HCT116 (cell line): ENCODE measurements around the gene CLEC17A. TPM values are rescaled to one million over a fixed set of nuclear protein-coding genes. Genes with fewer than 3 reads are reported as not detected.

Experiments used
- ATAC-seq: fragments of 200-7000 bp; cut with Tn5 transposase; 2 replicates; pipeline ENCODE4 v1.9.1; 2020; ENCODE audit warnings: mild to moderate bottlenecking, moderate library complexity
- BruUV-seq: library from RNA; stranded (reverse); fragments of 400-500 nt; replicated peaks from 2 replicates; lab custom pipeline; 2021; lab: Mats Ljungman, UMichigan
- CTCF ChIA-PET: fragments of 300-600 bp; sonication (Branson Sonifier 250); formaldehyde crosslinking; loops from one replicate; lab custom pipeline; 2021; ENCODE audit warnings: antibody characterized with exemption; lab: Charles Lee
- POLR2A ChIA-PET: fragments of 300-600, 350-600 bp; sonication (Branson Sonifier 250); formaldehyde crosslinking; loops from one replicate; lab custom pipeline; 2021; ENCODE audit warnings: antibody characterized with exemption; lab: Charles Lee
- RAD21 ChIA-PET, 2 experiments: fragments of 300-600 bp; sonication (Branson Sonifier 250); formaldehyde crosslinking; loops; one replicate each; lab custom pipeline; 2023; ENCODE audit warnings: low total read pairs in 2 of 2; ENCODE audit not compliant: uncharacterized antibody in 2 of 2, unreplicated experiment in 2 of 2, low non-redundant PET in 1 of 2; lab: Charles Lee
- DNase-seq: peaks from one replicate; pipeline ENCODE4 v3.0.0-alpha.2; 2010; ENCODE audit warnings: low read depth, low spot score
- H2AFZ ChIP-seq: fragments of 200-600 bp; shearing (Covaris generic), sonication (generic); 2 replicates; pipeline ENCODE4 v1.6.1; 2017; ENCODE audit warnings: low read depth, mixed run types, mixed read lengths, antibody characterized with exemption, low read length; ENCODE audit not compliant: poor library complexity, severe bottlenecking
- H3K27ac ChIP-seq: 2 replicates; pipeline ENCODE4 v1.5.1; 2012; ENCODE audit warnings: low read depth, low read length
- H3K27me3 ChIP-seq: fragments of 200-600 bp; sonication (generic); 2 replicates; pipeline ENCODE4 v1.6.1; 2016; ENCODE audit warnings: mixed run types, low read length, mixed read lengths; ENCODE audit not compliant: insufficient read depth
- H3K36me3 ChIP-seq, 2 experiments: fragments of 200-500 bp in 1 of 2; fragments of 200-600 bp in 1 of 2; sonication (Bioruptor generic) in 1 of 2; sonication (generic) in 1 of 2; 2 replicates each; pipeline versions ENCODE4 v1.5.1 to v1.6.1; 2014 to 2016; ENCODE audit warnings: low read length in 2 of 2, inconsistent platforms in 1 of 2, mixed read lengths in 1 of 2, mixed run types in 1 of 2; ENCODE audit not compliant: insufficient read depth in 2 of 2, control insufficient read depth in 1 of 2
- H3K4me1 ChIP-seq, 2 experiments: fragments of 200-600 bp in 1 of 2; sonication (generic) in 1 of 2; 2 replicates each; pipeline versions ENCODE4 v1.5.1 to v1.6.1; 2012 to 2017; ENCODE audit warnings: low read length in 2 of 2, inconsistent platforms in 1 of 2, mild to moderate bottlenecking in 1 of 2, mixed read lengths in 1 of 2, mixed run types in 1 of 2, moderate library complexity in 1 of 2; ENCODE audit not compliant: insufficient read depth in 2 of 2, control insufficient read depth in 1 of 2
- H3K4me2 ChIP-seq: fragments of 200-600 bp; sonication (generic); 2 replicates; pipeline ENCODE4 v1.6.1; 2017; ENCODE audit warnings: mixed run types, low read length, mixed read lengths
- H3K4me3 ChIP-seq, 2 experiments: fragments of 200-600 bp in 1 of 2; sonication (generic) in 1 of 2; replicated peaks in 1 of 2; 2 replicates each; pipeline ENCODE4 v1.5.1; 2011 to 2016; ENCODE audit warnings: low read length in 2 of 2, control low read depth in 1 of 2, low read depth in 1 of 2, mild to moderate bottlenecking in 1 of 2, mixed read lengths in 1 of 2, mixed run types in 1 of 2
- H3K79me2 ChIP-seq: fragments of 200-600 bp; sonication (generic); 2 replicates; pipeline ENCODE4 v1.6.1; 2017; ENCODE audit warnings: mild to moderate bottlenecking, mixed run types, low read length, moderate library complexity, mixed read lengths; ENCODE audit not compliant: insufficient read depth
- H3K9ac ChIP-seq: fragments of 200-600 bp; sonication (generic); 2 replicates; pipeline ENCODE4 v1.6.1; 2016; ENCODE audit warnings: low read length, mixed read lengths
- H3K9me2 ChIP-seq: fragments of 200-600 bp; sonication (generic), shearing (Covaris generic); 2 replicates; pipeline ENCODE4 v1.6.1; 2017; ENCODE audit warnings: mixed run types, mild to moderate bottlenecking, moderate library complexity; ENCODE audit not compliant: insufficient read depth
- H3K9me3 ChIP-seq, 2 experiments: fragments of 200-500 bp in 1 of 2; fragments of 200-600 bp in 1 of 2; sonication (Bioruptor generic) in 1 of 2; sonication (generic) in 1 of 2; 2 replicates each; pipeline ENCODE4 v1.6.1; 2014 to 2017; ENCODE audit warnings: low read length in 2 of 2, mixed read lengths in 2 of 2, inconsistent platforms in 1 of 2, low read depth in 1 of 2, mild to moderate bottlenecking in 1 of 2, mixed run types in 1 of 2, moderate library complexity in 1 of 2; ENCODE audit not compliant: control insufficient read depth in 1 of 2, insufficient read depth in 1 of 2
- H4K20me1 ChIP-seq: fragments of 200-600 bp; sonication (generic), shearing (Covaris generic); 2 replicates; pipeline ENCODE4 v1.6.1; 2017; ENCODE audit warnings: mixed run types, mild to moderate bottlenecking, moderate library complexity; ENCODE audit not compliant: insufficient read depth
- ATF3 ChIP-seq: IDR thresholded peaks from 2 replicates; pipeline ENCODE4 v1.6.1; 2012
- CBX3 ChIP-seq: IDR thresholded peaks from 2 replicates; pipeline ENCODE4 v1.6.1; 2012; ENCODE audit warnings: low read depth
- CTCF ChIP-seq, 3 experiments: fragments of 200-600 bp in 1 of 3; sonication (generic) in 1 of 3; IDR thresholded peaks in 2 of 3; conservative IDR thresholded peaks in 1 of 3; 2 replicates each; pipeline ENCODE4 v1.5.1; 2012 to 2017; ENCODE audit warnings: low read depth in 2 of 3, low read length in 2 of 3, antibody characterized with exemption in 1 of 3, borderline replicate concordance in 1 of 3, control low read depth in 1 of 3, mild to moderate bottlenecking in 1 of 3, mixed read lengths in 1 of 3, mixed run types in 1 of 3, moderate library complexity in 1 of 3; ENCODE audit not compliant: insufficient read depth in 1 of 3
- ELF1 ChIP-seq: IDR thresholded peaks from 2 replicates; pipeline ENCODE4 v1.6.1; 2012; ENCODE audit warnings: low read depth, borderline replicate concordance
- EZH2 ChIP-seq: fragments of 200-600 bp; sonication (generic); IDR thresholded peaks from 2 replicates; pipeline ENCODE4 v1.6.1; 2017; ENCODE audit warnings: antibody characterized with exemption, mixed run types
- RAD21 ChIP-seq: IDR thresholded peaks from 2 replicates; pipeline ENCODE4 v1.6.1; 2012; ENCODE audit warnings: low read depth, mild to moderate bottlenecking
- ZBTB33 ChIP-seq: IDR thresholded peaks from 2 replicates; pipeline ENCODE4 v1.6.1; 2011; ENCODE audit warnings: mild to moderate bottlenecking, low read length, moderate library complexity; ENCODE audit not compliant: insufficient replicate concordance; ENCODE audit errors: extremely low read depth
- ZFX ChIP-seq: fragments of 450-650 bp; IDR thresholded peaks from 2 replicates; pipeline ENCODE4 v1.6.1; 2017
- intact Hi-C: fragments of 100-400 bp; cut with micrococcal nuclease; formaldehyde crosslinking; loops from 2 replicates; pipeline ENCODE4 v1.10.0; 2022
- total RNA-seq: library from RNA; stranded (reverse); gene quantifications from one replicate; pipeline ENCODE4 v1.2.1, GENCODE V29; 2021; ENCODE audit not compliant: unreplicated experiment

Gene CLEC17A
- total RNA-seq, 1 experiment from 2014 or later = not detected

- TF ChIP-seq ATF3 (no peak), ELF1 (no peak), EZH2 (no peak), CBX3 (no peak), CTCF (IDR thresholded peaks at IDR 0.05 in 2 of 3, conservative IDR thresholded peaks at IDR 0.05 in 1 of 3; ENCODE audit: borderline replicate concordance in 1 of 3, insufficient read depth in 1 of 3, low read depth in 2 of 3, low read length in 2 of 3) (no peak), ZFX (no peak), ZBTB33 (no peak), RAD21 (no peak)
- Histone ChIP-seq H3K4me3 (no peak overlapping the region), H3K4me1 (peaks cover 22 to 36% of the 10 kb centered on the region in 2 experiments), H4K20me1 (no peaks in the 10 kb centered on the region), H3K36me3 (peaks cover 0 to 4% of the 10 kb centered on the region in 2 experiments; a peak in 2 of 4 replicates), H3K9ac (no peak overlapping the region), H3K79me2 (peaks cover 76% of the 10 kb centered on the region), H3K27ac (peak overlapping the region; percentile 14; the same call in 1 of the 2 replicates), H3K9me2 (no peaks in the 10 kb centered on the region), H3K27me3 (no peaks in the 10 kb centered on the region), H3K4me2 (no peak overlapping the region), H3K9me3 (no peaks in the 10 kb centered on the region), H2AFZ (no peak overlapping the region)
- intact Hi-C loops = loop anchor here (5.0 kb wide), 1 partner anchor 127 kb away; no protein-coding TSS in a partner anchor
- POLR2A ChIA-PET = no interaction called here
- no TSS peak for BruUV-seq
- ATAC-seq (no peak), DNase-seq (no peak)
- CTCF ChIA-PET = interaction anchor here (1.1 kb wide), 1 partner anchor 12 kb away, joined by 3 read pairs; the partner anchor contains the start of gene NDUFB7
- RAD21 ChIA-PET = interaction anchor here in 1 of 2 experiments (0.7 kb wide), 1 partner anchor 13 kb away, joined by 3 read pairs; no protein-coding TSS in a partner anchor
Observed at GRCh38 chr19:14559916-14560775, 22.7 kb upstream of the CLEC17A start.
